Neural progenitor cell (in vitro differentiated cells): ENCODE data around the gene PDCD1LG2.
"Not testable (repeated sequence)": the region's sequence is repeated elsewhere in the genome, so short reads cannot be mapped to it uniquely, and the experiment has no call there.

ENCODE experiments used
- CTCF ChIP-seq: fragments of 200-600 bp; sonication (generic); IDR thresholded peaks from 2 replicates; pipeline ENCODE4 v1.5.1; 2017; ENCODE audit warnings: antibody characterized with exemption, mild to moderate bottlenecking
- EZH2 ChIP-seq: fragments of 200-600 bp; sonication (generic); IDR thresholded peaks from 2 replicates; pipeline ENCODE4 v1.6.1; 2017; ENCODE audit warnings: antibody characterized with exemption, mild to moderate bottlenecking, moderate library complexity
- EZH2phosphoT487 ChIP-seq: fragments of 200-600 bp; sonication (generic); IDR thresholded peaks from 2 replicates; pipeline ENCODE4 v1.6.1; 2017; ENCODE audit warnings: antibody characterized with exemption

GRCh38 chr9:5475611-5476010, 34.7 kb upstream of the PDCD1LG2 start:
- not testable (repeated sequence) for TF ChIP-seq CTCF, EZH2phosphoT487, EZH2
